Activated CD8-positive, alpha-beta T cell treated with anti-CD3 and anti-CD28 coated beads for 36 hours (primary cell): ENCODE measurements around the gene CYP27A1. TPM values are rescaled to one million over a fixed set of nuclear protein-coding genes. Genes with fewer than 3 reads are reported as not detected.

Source experiments
- ATAC-seq: fragments of 200-7000 bp; cut with Tn5 transposase; one replicate; pipeline ENCODE4 v1.10.0; 2021; ENCODE audit warnings: mild to moderate bottlenecking, moderate library complexity
- CTCF ChIA-PET: fragments of 350-600 bp; sonication (Branson Sonifier 250); formaldehyde crosslinking; loops from one replicate; lab custom pipeline; 2021; ENCODE audit warnings: antibody characterized with exemption; lab: Charles Lee
- POLR2A ChIA-PET: fragments of 350-600 bp; sonication (Branson Sonifier 250); formaldehyde crosslinking; loops from one replicate; lab custom pipeline; 2021; ENCODE audit warnings: antibody characterized with exemption; lab: Charles Lee
- DNase-seq: peaks from one replicate; pipeline ENCODE4 v3.0.0-alpha.2; 2020
- H3K27ac Mint-ChIP-seq: one replicate; pipeline ENCODE4 v1.8.0; 2021; ENCODE audit warnings: mild to moderate bottlenecking, mixed read lengths
- H3K27me3 Mint-ChIP-seq: one replicate; pipeline ENCODE4 v1.8.0; 2021; ENCODE audit warnings: mixed read lengths
- H3K36me3 Mint-ChIP-seq: one replicate; pipeline ENCODE4 v1.8.0; 2021; ENCODE audit warnings: low read depth, mixed read lengths
- H3K4me1 Mint-ChIP-seq: one replicate; pipeline ENCODE4 v1.8.0; 2021; ENCODE audit warnings: low read depth, mixed read lengths
- H3K4me3 Mint-ChIP-seq: one replicate; pipeline ENCODE4 v1.8.0; 2021; ENCODE audit warnings: mild to moderate bottlenecking, moderate library complexity, mixed read lengths
- H3K9me3 Mint-ChIP-seq: one replicate; pipeline ENCODE4 v1.8.0; 2021; ENCODE audit warnings: mixed read lengths
- intact Hi-C: fragments of 100-400 bp; cut with micrococcal nuclease; formaldehyde crosslinking; loops from one replicate; pipeline ENCODE4 v1.10.0; 2022
- total RNA-seq, 2 experiments: library from RNA; stranded (reverse); gene quantifications; one replicate each; pipeline ENCODE4 v1.2.3, GENCODE V29; 2021
- TF ChIP-seq, protein P1 (sequence below): fragments of 200-600 bp; IDR thresholded peaks from one replicate; pipeline ENCODE4 v1.8.0; 2022; ENCODE audit warnings: antibody characterized with exemption, mild to moderate bottlenecking

Gene CYP27A1
- total RNA-seq, 2 experiments from 2014 or later, result 0.14 to 0.18 TPM

DNA sequence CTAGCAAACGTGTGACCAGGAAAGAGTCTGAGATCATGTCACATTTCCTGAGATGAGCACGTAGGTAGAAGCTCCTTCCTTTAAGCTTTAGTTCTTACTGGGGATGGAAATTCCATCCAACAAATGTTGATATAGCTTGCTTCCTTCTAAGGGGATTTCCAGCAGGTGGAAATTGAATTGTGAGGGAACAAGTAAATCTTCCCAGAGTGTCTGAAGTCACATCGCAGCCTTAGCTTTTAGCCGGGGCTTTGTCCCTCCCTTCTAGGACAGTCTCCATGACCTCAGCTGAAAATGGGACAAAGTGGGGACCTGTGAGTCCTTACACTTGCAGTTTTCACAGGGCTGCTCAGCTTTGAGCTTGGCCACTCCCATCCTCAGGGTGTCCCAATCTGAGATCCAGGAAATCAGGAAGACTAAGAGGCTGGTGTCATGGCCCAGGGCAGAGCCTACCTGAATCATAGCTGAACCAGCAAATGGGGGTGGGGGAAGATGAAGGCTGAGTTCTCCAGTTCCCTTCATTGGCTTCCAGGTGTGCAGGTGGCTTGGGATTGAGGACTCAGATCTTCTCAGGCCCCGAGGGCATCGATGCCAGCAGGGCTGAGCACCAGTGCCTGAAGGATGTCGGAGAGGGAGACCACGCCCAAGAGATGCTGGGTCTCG, 41.4 kb downstream of the CYP27A1 start:
- no peak overlapping the region for H3K27ac Mint-ChIP-seq

DNA sequence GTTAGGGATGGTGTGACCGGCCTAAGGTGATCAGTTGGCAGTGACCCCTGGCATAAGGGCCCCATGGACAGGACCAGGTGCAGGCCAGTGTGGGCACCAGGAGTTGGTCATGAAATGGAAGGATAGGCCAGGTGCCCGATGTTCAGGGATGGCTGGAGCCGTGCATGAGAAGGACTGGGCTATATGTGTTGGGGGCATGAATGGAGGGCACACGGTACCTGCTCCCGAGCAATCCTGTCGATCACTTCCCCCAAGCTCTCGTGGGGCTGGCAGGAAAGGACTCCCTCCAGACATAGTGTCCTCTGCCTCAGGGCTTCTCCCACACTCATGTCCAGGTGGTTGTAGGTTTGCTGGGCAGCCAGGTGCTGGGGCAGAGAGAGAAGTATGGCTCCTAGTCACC, 42.1 kb downstream of the CYP27A1 start:
- DNase-seq (no peak), ATAC-seq (no peak)
- POLR2A ChIA-PET, result no interaction called here
- CTCF ChIA-PET, result interaction anchor here (0.7 kb wide), 1 partner anchor 176 kb away, joined by 3 read pairs; no protein-coding TSS in a partner anchor
- intact Hi-C loops, result no loop called here
- TF ChIP-seq, protein P1, sequence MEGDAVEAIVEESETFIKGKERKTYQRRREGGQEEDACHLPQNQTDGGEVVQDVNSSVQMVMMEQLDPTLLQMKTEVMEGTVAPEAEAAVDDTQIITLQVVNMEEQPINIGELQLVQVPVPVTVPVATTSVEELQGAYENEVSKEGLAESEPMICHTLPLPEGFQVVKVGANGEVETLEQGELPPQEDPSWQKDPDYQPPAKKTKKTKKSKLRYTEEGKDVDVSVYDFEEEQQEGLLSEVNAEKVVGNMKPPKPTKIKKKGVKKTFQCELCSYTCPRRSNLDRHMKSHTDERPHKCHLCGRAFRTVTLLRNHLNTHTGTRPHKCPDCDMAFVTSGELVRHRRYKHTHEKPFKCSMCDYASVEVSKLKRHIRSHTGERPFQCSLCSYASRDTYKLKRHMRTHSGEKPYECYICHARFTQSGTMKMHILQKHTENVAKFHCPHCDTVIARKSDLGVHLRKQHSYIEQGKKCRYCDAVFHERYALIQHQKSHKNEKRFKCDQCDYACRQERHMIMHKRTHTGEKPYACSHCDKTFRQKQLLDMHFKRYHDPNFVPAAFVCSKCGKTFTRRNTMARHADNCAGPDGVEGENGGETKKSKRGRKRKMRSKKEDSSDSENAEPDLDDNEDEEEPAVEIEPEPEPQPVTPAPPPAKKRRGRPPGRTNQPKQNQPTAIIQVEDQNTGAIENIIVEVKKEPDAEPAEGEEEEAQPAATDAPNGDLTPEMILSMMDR, result no peak
- H3K36me3 Mint-ChIP-seq, result no peaks in the 10 kb centered on the region
- peaks cover 1% of the 10 kb centered on the region for H3K27me3 Mint-ChIP-seq
- H3K4me3 Mint-ChIP-seq, result no peak overlapping the region
- no peaks in the 10 kb centered on the region for H3K9me3 Mint-ChIP-seq
- no peaks in the 10 kb centered on the region for H3K4me1 Mint-ChIP-seq
- H3K27ac Mint-ChIP-seq, result no peak overlapping the region

More for the DNA sequence above, 41.4 kb downstream of the CYP27A1 start:
- ChIA-PET CTCF (interaction anchor here (0.9 to 1.6 kb wide), 3 partner anchors 24 to 96 kb away, joined by 3 to 6 read pairs (median 3); no protein-coding TSS in a partner anchor), POLR2A (no interaction called here)
- no peak overlapping the region for H3K4me3 Mint-ChIP-seq
- intact Hi-C loops, result no loop called here
- H3K36me3 Mint-ChIP-seq, result no peaks in the 10 kb centered on the region
- ATAC-seq, result no peak
- H3K4me1 Mint-ChIP-seq, result no peaks in the 10 kb centered on the region
- H3K27me3 Mint-ChIP-seq, result peaks cover 1% of the 10 kb centered on the region
- TF ChIP-seq, protein P1, result no peak
- no peaks in the 10 kb centered on the region for H3K9me3 Mint-ChIP-seq
- no peak for DNase-seq

DNA sequence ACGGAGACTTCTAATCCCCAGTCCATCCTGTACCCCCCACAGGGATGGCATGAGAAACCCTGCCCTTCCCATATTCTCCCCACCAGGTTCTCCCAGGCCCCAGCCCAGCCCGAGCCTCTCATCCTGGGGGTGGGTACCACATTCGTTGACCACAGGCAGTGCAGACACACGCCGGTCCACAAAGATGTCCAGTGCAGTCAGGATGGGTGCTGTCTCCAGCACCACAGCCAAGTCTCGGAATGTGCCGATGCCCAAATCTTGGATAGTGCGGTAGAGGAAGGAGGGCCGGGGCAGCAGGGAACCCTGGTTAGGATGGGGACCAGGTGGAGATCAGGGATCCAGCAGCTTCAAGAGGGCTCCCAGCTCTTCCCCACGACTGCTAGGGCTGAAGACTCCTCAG, 44.8 kb downstream of the CYP27A1 start:
- DNase-seq, result no peak
- no peak for ATAC-seq
- H3K4me1 Mint-ChIP-seq, result no peaks in the 10 kb centered on the region

DNA sequence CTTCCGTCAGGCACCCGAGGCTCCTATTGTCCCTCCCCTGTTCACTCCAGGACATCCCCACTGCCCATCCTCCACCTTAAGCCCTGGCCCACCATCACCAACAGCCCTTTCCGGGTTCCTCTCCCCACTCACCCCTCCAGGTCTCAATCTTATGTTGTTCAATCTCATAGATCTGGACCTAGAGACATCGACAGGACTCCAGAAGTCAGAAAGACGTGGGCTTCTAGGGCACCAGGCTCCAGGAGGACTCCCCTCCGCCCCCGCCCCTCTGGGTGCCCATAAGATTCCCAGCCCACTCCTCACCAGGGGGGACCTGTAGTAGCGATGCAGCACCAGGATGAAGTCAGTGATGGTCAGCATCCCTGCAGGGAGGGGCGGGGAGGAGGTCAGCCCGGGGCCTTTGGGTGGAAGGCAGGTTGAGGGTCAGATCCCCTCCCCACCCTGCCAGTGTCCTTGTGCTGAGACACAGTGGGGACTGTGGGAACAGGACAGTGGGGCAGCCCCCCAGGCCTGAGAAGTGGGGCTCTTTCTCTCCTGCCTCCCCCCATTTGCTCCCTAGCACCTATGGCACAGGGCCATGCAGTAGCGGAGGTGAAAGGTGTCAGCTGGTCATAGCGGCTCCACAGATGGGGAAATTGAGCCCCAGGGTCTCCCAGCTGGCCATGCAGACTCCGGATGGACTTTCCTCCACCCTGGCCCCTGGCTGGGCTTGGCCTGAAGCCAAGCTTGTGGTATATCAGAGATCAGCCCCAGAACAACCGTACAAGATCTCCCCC, 45.9 kb downstream of the CYP27A1 start:
- H3K9me3 Mint-ChIP-seq, result no peaks in the 10 kb centered on the region
- ChIA-PET CTCF (no interaction called here), POLR2A (interaction anchor here (1.0 kb wide), 1 partner anchor 15 kb away, joined by 6 read pairs; no protein-coding TSS in a partner anchor)
- ATAC-seq (no peak), DNase-seq (no peak)
- TF ChIP-seq, protein P1, result no peak
- H3K4me1 Mint-ChIP-seq, result no peaks in the 10 kb centered on the region
- no peak overlapping the region for H3K4me3 Mint-ChIP-seq
- intact Hi-C loops, result no loop called here
- H3K27me3 Mint-ChIP-seq, result peaks cover 16% of the 10 kb centered on the region
- H3K27ac Mint-ChIP-seq, result no peak overlapping the region
- H3K36me3 Mint-ChIP-seq, result no peaks in the 10 kb centered on the region

More for the DNA sequence above, 44.8 kb downstream of the CYP27A1 start:
- intact Hi-C loops, result no loop called here
- TF ChIP-seq, protein P1, result no peak
- H3K36me3 Mint-ChIP-seq, result no peaks in the 10 kb centered on the region
- ChIA-PET POLR2A (no interaction called here), CTCF (no interaction called here)
- no peak overlapping the region for H3K4me3 Mint-ChIP-seq
- peaks cover 8% of the 10 kb centered on the region for H3K27me3 Mint-ChIP-seq
- no peak overlapping the region for H3K27ac Mint-ChIP-seq
- no peaks in the 10 kb centered on the region for H3K9me3 Mint-ChIP-seq

DNA sequence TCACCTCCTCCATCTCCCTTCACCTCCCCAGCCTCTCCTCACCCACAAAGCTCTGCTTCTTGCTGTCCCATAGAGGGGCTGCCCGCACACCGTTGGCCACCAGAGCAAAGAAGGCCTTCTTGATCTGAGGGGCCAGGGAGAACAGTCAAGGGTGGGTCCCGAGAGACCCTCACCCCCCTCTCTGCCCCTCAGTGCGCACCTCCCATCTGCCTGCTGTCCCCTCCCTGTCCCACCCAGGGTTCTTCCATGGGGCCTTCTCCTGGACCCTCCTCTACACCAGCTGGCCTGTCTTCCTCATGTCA, 46.5 kb downstream of the CYP27A1 start:
- no peaks in the 10 kb centered on the region for H3K36me3 Mint-ChIP-seq
- POLR2A ChIA-PET, result interaction anchor here (0.6 to 1.0 kb wide), 2 partner anchors 15 to 319 kb away, joined by 3 to 6 read pairs; no protein-coding TSS in a partner anchor

More for the DNA sequence above, 46.5 kb downstream of the CYP27A1 start:
- H3K4me1 Mint-ChIP-seq, result no peaks in the 10 kb centered on the region
- TF ChIP-seq, protein P1, result no peak
- H3K4me3 Mint-ChIP-seq, result no peak overlapping the region
- intact Hi-C loops, result no loop called here
- DNase-seq (no peak), ATAC-seq (no peak)
- CTCF ChIA-PET, result no interaction called here
- no peaks in the 10 kb centered on the region for H3K9me3 Mint-ChIP-seq
- H3K27ac Mint-ChIP-seq, result no peak overlapping the region
- peaks cover 18% of the 10 kb centered on the region for H3K27me3 Mint-ChIP-seq
